NT2/D1 (cell line): ENCODE results near the gene KLF11.

ENCODE experiments used
- SUZ12 ChIP-seq: IDR thresholded peaks from 2 replicates; pipeline ENCODE4 v1.6.1; 2011; ENCODE audit not compliant: insufficient read length, insufficient read depth; ENCODE audit errors: extremely low read depth
- YY1 ChIP-seq: IDR thresholded peaks from 2 replicates; pipeline ENCODE4 v1.6.1; 2011; ENCODE audit not compliant: insufficient read length, insufficient read depth

DNA sequence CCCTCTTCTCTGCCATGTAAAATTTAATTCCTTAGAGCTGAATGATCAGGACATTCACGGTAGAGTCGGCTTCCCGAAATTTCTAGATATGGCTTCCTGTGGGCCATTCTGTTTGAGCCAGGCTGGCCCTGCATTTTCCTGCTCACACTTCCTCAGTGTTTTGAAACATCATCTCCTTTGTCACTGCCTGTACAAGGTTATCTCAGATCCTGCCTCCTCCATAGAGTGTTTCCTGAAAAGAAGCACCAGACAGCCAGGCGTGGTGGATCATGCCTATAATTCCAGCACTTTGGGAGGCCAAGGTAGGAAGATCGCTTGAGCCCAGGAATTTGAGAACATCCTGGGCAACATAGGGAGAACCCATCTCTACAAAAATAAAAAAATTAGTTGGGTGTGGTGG, 48.3 kb upstream of the KLF11 start:
- TF ChIP-seq SUZ12 (no peak), YY1 (no peak)
